HG02981 (cell line): ENCODE data around the gene SLC27A2.
A peak's percentile ranks its signal among the peaks of the same experiment; 100 is the strongest.
"Not testable (repeated sequence)": the region's sequence is repeated elsewhere in the genome, so short reads cannot be mapped to it uniquely, and the experiment has no call there.

Source experiments
- ATAC-seq: cut with Tn5 transposase; IDR thresholded peaks from one replicate; pipeline ENCODE4 v1.9.1; 2021; ENCODE audit warnings: mild to moderate bottlenecking, moderate library complexity; ENCODE audit not compliant: unreplicated experiment

The SLC27A2 gene

GRCh38 chr15:50181969-50182218, at the start of gene SLC27A2:
TSS of gene SLC27A2 (plus strand) at chr15:50182196. CDS start at chr15:50182428, 232 bp downstream.
- ATAC-seq: no peak

GRCh38 chr15:50132251-50132984, 49.6 kb upstream of the SLC27A2 start:
- ATAC-seq: not testable (repeated sequence)

GRCh38 chr15:50134524-50135024, 47.4 kb upstream of the SLC27A2 start:
- ATAC-seq: peak; percentile 70

GRCh38 chr15:50135031-50135551, 46.9 kb upstream of the SLC27A2 start:
- ATAC-seq: peak; percentile 77

GRCh38 chr15:50137330-50137761, 44.6 kb upstream of the SLC27A2 start:
- no peak for ATAC-seq

- ATAC-seq: no peak
Measured at GRCh38 chr15:50137893-50138292, 44.1 kb upstream of the SLC27A2 start.

- ATAC-seq: no peak
Measured at GRCh38 chr15:50138391-50138790, 43.6 kb upstream of the SLC27A2 start.

GRCh38 chr15:50140098-50140497, 41.9 kb upstream of the SLC27A2 start:
- no peak for ATAC-seq

GRCh38 chr15:50140983-50141382, 41.0 kb upstream of the SLC27A2 start:
- ATAC-seq: no peak

GRCh38 chr15:50141856-50142255, 40.1 kb upstream of the SLC27A2 start:
- ATAC-seq: no peak

GRCh38 chr15:50143255-50143860, 38.6 kb upstream of the SLC27A2 start:
- ATAC-seq: no peak

- no peak for ATAC-seq
Measured at GRCh38 chr15:50144341-50145120, 37.5 kb upstream of the SLC27A2 start.

GRCh38 chr15:50145451-50145872, 36.5 kb upstream of the SLC27A2 start:
- ATAC-seq: no peak

- no peak for ATAC-seq
Measured at GRCh38 chr15:50146632-50147031, 35.4 kb upstream of the SLC27A2 start.

- ATAC-seq: no peak
Measured at GRCh38 chr15:50148362-50148963, 33.5 kb upstream of the SLC27A2 start.

GRCh38 chr15:50149090-50149489, 32.9 kb upstream of the SLC27A2 start:
- ATAC-seq: no peak

- no peak for ATAC-seq
Measured at GRCh38 chr15:50150349-50150748, 31.6 kb upstream of the SLC27A2 start.

- no peak for ATAC-seq
Measured at GRCh38 chr15:50150851-50151250, 31.1 kb upstream of the SLC27A2 start.

GRCh38 chr15:50151476-50151875, 30.5 kb upstream of the SLC27A2 start:
- ATAC-seq: no peak

GRCh38 chr15:50158236-50158635, 23.8 kb upstream of the SLC27A2 start:
- ATAC-seq: not testable (repeated sequence)
